K562 (cell line): ENCODE results near the gene DNAH3.

Source experiments
- BDP1 ChIP-seq: IDR thresholded peaks from 3 replicates; pipeline ENCODE4 v1.6.1; 2011; ENCODE audit not compliant: insufficient read length, insufficient read depth
- GMEB1 ChIP-seq: fragments of 250-450 bp; sonication (Bioruptor Pico); IDR thresholded peaks from 2 replicates; pipeline ENCODE4 v1.4.0; 2020; ENCODE audit warnings: mild to moderate bottlenecking
- HBP1 ChIP-seq: fragments of 450-650 bp; formaldehyde crosslinking; IDR thresholded peaks from 2 replicates; pipeline ENCODE4 v1.4.0; 2022; ENCODE audit warnings: missing genetic modification characterization
- LEF1 ChIP-seq: fragments of 450-650 bp; IDR thresholded peaks from 2 replicates; pipeline ENCODE4 v1.6.1; 2016; ENCODE audit warnings: mild to moderate bottlenecking
- MYC ChIP-seq, 2 experiments: fragments of 250-450 bp in 1 of 2; sonication (Bioruptor Pico) in 1 of 2; IDR thresholded peaks; 2 replicates each; pipeline versions ENCODE4 v1.5.1 to v1.6.1; 2012 to 2021; ENCODE audit warnings: low read depth in 2 of 2, borderline replicate concordance in 1 of 2, improper control_type of control experiment in 1 of 2, low read length in 1 of 2, mild to moderate bottlenecking in 1 of 2, moderate library complexity in 1 of 2
- NRF1 ChIP-seq, 2 experiments: fragments of 450-650 bp; IDR thresholded peaks in 1 of 2; conservative IDR thresholded peaks in 1 of 2; 2 replicates each; pipeline ENCODE4 v1.6.1; 2014; ENCODE audit warnings: mild to moderate bottlenecking in 2 of 2
- POLR2AphosphoS2 ChIP-seq: IDR thresholded peaks from 2 replicates; pipeline ENCODE4 v1.6.1; 2012; ENCODE audit warnings: low read length, improper control_type of control experiment
- POLR2AphosphoS5 ChIP-seq: IDR thresholded peaks from 2 replicates; pipeline ENCODE4 v1.6.1; 2011; ENCODE audit warnings: mild to moderate bottlenecking, low read depth, low read length, moderate library complexity; ENCODE audit not compliant: control insufficient read depth, insufficient read depth
- POLR2H ChIP-seq: IDR thresholded peaks from 2 replicates; pipeline ENCODE4 v1.6.1; 2016; ENCODE audit warnings: missing genetic modification characterization, low read depth, mild to moderate bottlenecking, control low read depth, missing compliant biosample characterization, moderate library complexity
- SRSF1 ChIP-seq: fragments of 200-400 bp; formaldehyde crosslinking; IDR thresholded peaks from 2 replicates; pipeline ENCODE4 v1.6.1; 2017; ENCODE audit warnings: mild to moderate bottlenecking, low read depth, low read length, moderate library complexity
- ZBTB12 ChIP-seq: fragments of 250-450 bp; sonication (Bioruptor Pico); IDR thresholded peaks from 2 replicates; pipeline ENCODE4 v1.4.0; 2020
- ZBTB8A ChIP-seq: fragments of 450-650 bp; IDR thresholded peaks from 2 replicates; pipeline ENCODE4 v1.6.1; 2018; ENCODE audit warnings: mild to moderate bottlenecking, moderate library complexity; ENCODE audit not compliant: partially characterized antibody
- ZNF263 ChIP-seq: sonication (generic); formaldehyde crosslinking; IDR thresholded peaks from 2 replicates; pipeline ENCODE4 v1.8.0; 2022; ENCODE audit warnings: mild to moderate bottlenecking, missing genetic modification reagents, borderline replicate concordance

- TF ChIP-seq POLR2AphosphoS2 (no peak), POLR2H (no peak), MYC (IDR thresholded peaks at IDR 0.05; ENCODE audit: low read depth, low read length) (no peak), MYC (CRISPR knock-in tag; IDR thresholded peaks at IDR 0.05; ENCODE audit: borderline replicate concordance, low read depth) (no peak), ZNF263 (CRISPR knock-in tag) (no peak), LEF1 (no peak), SRSF1 (no peak), ZBTB8A (no peak), NRF1 (conservative IDR thresholded peaks at IDR 0.05 in 1 of 2, IDR thresholded peaks at IDR 0.05 in 1 of 2) (no peak), BDP1 (no peak), HBP1 (CRISPR knock-in tag) (no peak), ZBTB12 (CRISPR knock-in tag) (no peak), POLR2AphosphoS5 (no peak), GMEB1 (CRISPR knock-in tag) (no peak)
Observed at GRCh38 chr16:21164521-21165168, 14.0 kb upstream of the DNAH3 start.
